Measurements from ENCODE around the gene ST6GALNAC3. TPM values are rescaled to one million over a fixed set of nuclear protein-coding genes. Genes with fewer than 3 reads are reported as not detected.
A peak's percentile ranks its signal among the peaks of the same experiment; 100 is the strongest.

Gene ST6GALNAC3
- total RNA-seq, 6 experiments from 2014 or later, result 1.00 to 1.7 (median 1.2) TPM

DNA sequence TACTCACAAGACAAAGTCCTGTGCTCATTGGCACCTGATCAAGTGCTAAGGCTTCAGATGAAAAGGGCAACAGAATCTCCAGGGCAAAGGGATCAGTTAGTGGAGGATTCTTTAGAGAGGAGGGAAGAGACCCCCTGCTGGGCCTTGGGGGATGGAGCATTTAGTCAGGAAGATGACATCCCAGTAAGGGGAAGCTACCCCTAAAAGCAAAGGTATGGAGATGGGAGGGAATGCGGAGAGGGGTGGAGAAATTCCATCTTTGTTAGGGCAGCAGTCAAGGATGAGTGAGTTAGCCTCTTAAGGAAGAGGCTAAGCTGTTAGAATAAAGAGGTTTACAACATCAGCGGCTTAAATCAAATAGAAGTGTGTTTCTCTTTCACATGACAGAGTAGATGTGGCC lies 67.4 kb downstream of the ST6GALNAC3 start:
- Mint-ChIP-seq H3K27me3 (ENCODE audit: insufficient read depth) (peaks cover 2% of the 10 kb centered on the region; the same call in 1 of the 2 replicates), H3K36me3 (ENCODE audit: low read depth) (no peaks in the 10 kb centered on the region), H3K9me3 (no peaks in the 10 kb centered on the region), H3K4me3 (no peak overlapping the region), H3K4me1 (ENCODE audit: low read depth) (no peaks in the 10 kb centered on the region), H3K27ac (no peak overlapping the region)
- no peak for TF ChIP-seq CTCF (IDR thresholded peaks at IDR 0.05)
- DNase-seq, result no peak

DNA sequence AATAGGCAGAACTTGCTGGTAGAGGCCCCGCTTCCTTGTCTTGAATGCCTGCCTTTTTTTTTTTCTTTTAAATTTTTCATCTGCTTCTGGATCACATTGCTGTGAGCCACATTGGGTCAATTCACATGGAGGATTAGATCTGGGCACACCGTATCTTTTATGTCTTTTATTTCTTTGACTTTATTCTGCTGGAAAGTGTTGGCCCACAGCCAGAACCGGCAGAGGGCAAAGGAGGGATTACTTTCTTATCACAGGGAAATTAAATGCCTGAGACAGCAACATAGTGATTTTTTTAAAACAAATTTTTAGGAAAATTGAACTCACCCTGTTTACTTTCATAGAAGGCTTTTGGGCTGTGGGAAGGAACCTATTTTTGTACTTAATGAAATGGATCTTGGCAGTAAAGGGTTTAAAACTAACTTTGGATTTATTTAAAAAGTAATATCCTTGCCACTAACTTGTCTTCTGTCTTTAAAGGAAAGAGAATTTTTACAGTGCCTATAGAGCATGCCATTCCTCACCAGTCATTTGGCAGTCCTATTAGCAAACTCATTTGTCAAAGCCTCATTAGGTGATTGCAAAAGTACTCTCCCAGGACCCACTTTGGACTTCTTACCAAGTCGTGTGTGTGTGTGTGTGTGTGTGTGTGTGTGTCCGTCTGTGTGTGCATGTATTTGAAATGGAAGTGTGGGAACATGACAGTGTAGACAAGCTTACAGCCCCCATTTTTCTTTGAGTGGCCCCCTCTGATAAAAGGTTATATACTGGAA lies 68.4 kb downstream of the ST6GALNAC3 start:
- H3K4me1 Mint-ChIP-seq (ENCODE audit: low read depth), result no peaks in the 10 kb centered on the region
- peaks cover 4% of the 10 kb centered on the region; the same call in 1 of the 2 replicates for H3K27me3 Mint-ChIP-seq (ENCODE audit: insufficient read depth)
- no peak overlapping the region for H3K27ac Mint-ChIP-seq
- H3K36me3 Mint-ChIP-seq (ENCODE audit: low read depth), result no peaks in the 10 kb centered on the region
- DNase-seq, result peak; percentile 37
- H3K9me3 Mint-ChIP-seq, result no peaks in the 10 kb centered on the region
- TF ChIP-seq CTCF (IDR thresholded peaks at IDR 0.05), result no peak
- no peak overlapping the region for H3K4me3 Mint-ChIP-seq

DNA sequence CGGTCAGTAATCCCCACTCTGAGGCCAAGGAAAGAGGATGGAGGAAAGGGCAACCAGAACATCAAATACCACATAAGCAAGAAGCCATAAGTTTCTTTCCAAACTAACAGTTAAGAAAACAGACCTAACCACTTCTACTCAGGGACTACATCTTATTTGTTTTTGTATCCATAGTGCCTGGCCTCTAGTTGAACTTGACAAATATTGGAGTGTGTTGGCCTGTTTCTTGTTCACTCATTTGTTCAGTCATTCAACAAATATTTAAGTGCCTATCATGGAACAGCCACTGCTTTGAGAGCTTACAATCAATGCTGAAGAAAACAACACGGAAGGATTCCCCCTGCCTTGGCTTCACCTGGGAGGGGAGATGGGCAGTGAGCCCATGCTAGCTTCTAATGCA lies 69.7 kb downstream of the ST6GALNAC3 start:
- DNase-seq, result peak; percentile 1
- Mint-ChIP-seq H3K9me3 (no peaks in the 10 kb centered on the region), H3K27me3 (ENCODE audit: insufficient read depth) (peaks cover 4% of the 10 kb centered on the region; the same call in 1 of the 2 replicates), H3K4me1 (ENCODE audit: low read depth) (no peaks in the 10 kb centered on the region), H3K4me3 (no peak overlapping the region), H3K27ac (no peak overlapping the region), H3K36me3 (ENCODE audit: low read depth) (no peaks in the 10 kb centered on the region)
- TF ChIP-seq CTCF (IDR thresholded peaks at IDR 0.05), result no peak

GRCh38 chr1:76145332-76145731 lies 70.8 kb downstream of the ST6GALNAC3 start:
- H3K27ac Mint-ChIP-seq, result no peak overlapping the region
- H3K4me3 Mint-ChIP-seq, result no peak overlapping the region
- TF ChIP-seq CTCF (IDR thresholded peaks at IDR 0.05), result no peak
- H3K4me1 Mint-ChIP-seq (ENCODE audit: low read depth), result peaks cover 6% of the 10 kb centered on the region
- no peak for DNase-seq
- peaks cover 4% of the 10 kb centered on the region; the same call in 1 of the 2 replicates for H3K27me3 Mint-ChIP-seq (ENCODE audit: insufficient read depth)
- H3K36me3 Mint-ChIP-seq (ENCODE audit: low read depth), result no peaks in the 10 kb centered on the region
- no peaks in the 10 kb centered on the region for H3K9me3 Mint-ChIP-seq

GRCh38 chr1:76146184-76146583 lies 71.6 kb downstream of the ST6GALNAC3 start:
- no peaks in the 10 kb centered on the region for H3K36me3 Mint-ChIP-seq (ENCODE audit: low read depth)
- no peak overlapping the region for H3K27ac Mint-ChIP-seq
- TF ChIP-seq CTCF (IDR thresholded peaks at IDR 0.05), result no peak
- peaks cover 4% of the 10 kb centered on the region; the same call in 1 of the 2 replicates for H3K27me3 Mint-ChIP-seq (ENCODE audit: insufficient read depth)
- peaks cover 10% of the 10 kb centered on the region for H3K4me1 Mint-ChIP-seq (ENCODE audit: low read depth)
- no peak overlapping the region for H3K4me3 Mint-ChIP-seq
- no peaks in the 10 kb centered on the region for H3K9me3 Mint-ChIP-seq
- DNase-seq, result no peak

All from HFFc6 (cell line).